ENCODE data around the gene MCM9.
A peak's percentile ranks its signal among the peaks of the same experiment; 100 is the strongest.

Gene MCM9

GRCh38 chr6:118812970-118813369 is 122.0 kb downstream of the MCM9 start:
- no peak overlapping the region for H2AFZ ChIP-seq (ENCODE audit: low read depth, low read length)

GRCh38 chr6:118810420-118811027 is 124.4 kb downstream of the MCM9 start:
- Histone ChIP-seq H3K79me2 (ENCODE audit: low read length) (no peaks in the 10 kb centered on the region), H3K27me3 (ENCODE audit: low read depth, low read length) (no peaks in the 10 kb centered on the region), H3K9me3 (ENCODE audit: insufficient read depth, low read length) (no peaks in the 10 kb centered on the region), H3K36me3 (replicated peaks; ENCODE audit: low read depth, low read length) (no peaks in the 10 kb centered on the region), H4K20me1 (ENCODE audit: insufficient read depth, low read length) (no peaks in the 10 kb centered on the region), H3K4me3 (ENCODE audit: low read length) (no peak overlapping the region), H3K4me2 (ENCODE audit: low read length) (peak overlapping the region; percentile 10), H2AFZ (ENCODE audit: low read depth, low read length) (no peak overlapping the region), H3K27ac (ENCODE audit: low read length) (no peak overlapping the region), H3K9ac (ENCODE audit: low read length) (no peak overlapping the region), H3K4me1 (ENCODE audit: low read length) (peaks cover 32% of the 10 kb centered on the region)
- no peak for TF ChIP-seq EZH2phosphoT487 (IDR thresholded peaks at IDR 0.05; ENCODE audit: low read depth)
- TF ChIP-seq CTCF (IDR thresholded peaks at IDR 0.05; ENCODE audit: low read depth, low read length), result no peak

More at GRCh38 chr6:118812970-118813369, 122.0 kb downstream of the MCM9 start:
- no peaks in the 10 kb centered on the region for H3K27me3 ChIP-seq (ENCODE audit: low read depth, low read length)
- no peak overlapping the region for H3K4me3 ChIP-seq (ENCODE audit: low read length)
- TF ChIP-seq EZH2phosphoT487 (IDR thresholded peaks at IDR 0.05; ENCODE audit: low read depth) (no peak), CTCF (IDR thresholded peaks at IDR 0.05; ENCODE audit: low read depth, low read length) (no peak)
- H3K27ac ChIP-seq (ENCODE audit: low read length), result no peak overlapping the region
- H3K9ac ChIP-seq (ENCODE audit: low read length), result no peak overlapping the region
- no peaks in the 10 kb centered on the region for H3K36me3 ChIP-seq (replicated peaks; ENCODE audit: low read depth, low read length)
- no peaks in the 10 kb centered on the region for H4K20me1 ChIP-seq (ENCODE audit: insufficient read depth, low read length)
- no peak overlapping the region for H3K4me2 ChIP-seq (ENCODE audit: low read length)
- H3K79me2 ChIP-seq (ENCODE audit: low read length), result no peaks in the 10 kb centered on the region
- peaks cover 32% of the 10 kb centered on the region for H3K4me1 ChIP-seq (ENCODE audit: low read length)
- H3K9me3 ChIP-seq (ENCODE audit: insufficient read depth, low read length), result no peaks in the 10 kb centered on the region

GRCh38 chr6:118808793-118809638 is 125.9 kb downstream of the MCM9 start:
- Histone ChIP-seq H3K27me3 (ENCODE audit: low read depth, low read length) (no peaks in the 10 kb centered on the region), H3K4me1 (ENCODE audit: low read length) (peaks cover 32% of the 10 kb centered on the region), H2AFZ (ENCODE audit: low read depth, low read length) (no peak overlapping the region), H3K9me3 (ENCODE audit: insufficient read depth, low read length) (no peaks in the 10 kb centered on the region), H3K4me3 (ENCODE audit: low read length) (no peak overlapping the region), H4K20me1 (ENCODE audit: insufficient read depth, low read length) (no peaks in the 10 kb centered on the region), H3K36me3 (replicated peaks; ENCODE audit: low read depth, low read length) (no peaks in the 10 kb centered on the region), H3K4me2 (ENCODE audit: low read length) (no peak overlapping the region), H3K9ac (ENCODE audit: low read length) (no peak overlapping the region), H3K79me2 (ENCODE audit: low read length) (no peaks in the 10 kb centered on the region), H3K27ac (ENCODE audit: low read length) (no peak overlapping the region)
- TF ChIP-seq EZH2phosphoT487 (IDR thresholded peaks at IDR 0.05; ENCODE audit: low read depth) (no peak), CTCF (IDR thresholded peaks at IDR 0.05; ENCODE audit: low read depth, low read length) (peak; percentile 28; the same call in 1 of the 2 replicates)

GRCh38 chr6:118804091-118804490 is 130.9 kb downstream of the MCM9 start:
- H4K20me1 ChIP-seq (ENCODE audit: insufficient read depth, low read length), result no peaks in the 10 kb centered on the region
- H3K27ac ChIP-seq (ENCODE audit: low read length), result no peak overlapping the region
- H3K27me3 ChIP-seq (ENCODE audit: low read depth, low read length), result no peaks in the 10 kb centered on the region
- no peak overlapping the region for H3K9ac ChIP-seq (ENCODE audit: low read length)
- H3K4me2 ChIP-seq (ENCODE audit: low read length), result no peak overlapping the region
- H3K9me3 ChIP-seq (ENCODE audit: insufficient read depth, low read length), result no peaks in the 10 kb centered on the region
- H3K4me3 ChIP-seq (ENCODE audit: low read length), result no peak overlapping the region
- H3K4me1 ChIP-seq (ENCODE audit: low read length), result peaks cover 15% of the 10 kb centered on the region
- no peaks in the 10 kb centered on the region for H3K79me2 ChIP-seq (ENCODE audit: low read length)
- no peaks in the 10 kb centered on the region for H3K36me3 ChIP-seq (replicated peaks; ENCODE audit: low read depth, low read length)
- no peak for TF ChIP-seq CTCF (IDR thresholded peaks at IDR 0.05; ENCODE audit: low read depth, low read length)
- H2AFZ ChIP-seq (ENCODE audit: low read depth, low read length), result no peak overlapping the region
